IPS DF 4.7 (cell line): ENCODE data around the gene NES.

Experiments
- DNase-seq: peaks from one replicate; pipeline ENCODE4 v3.0.0-alpha.2; 2013; ENCODE audit warnings: low spot score; ENCODE audit errors: extremely low read depth

NES gene

GRCh38 chr1:156664046-156664766 lies 13.0 kb downstream of the NES start:
- no peak for DNase-seq

GRCh38 chr1:156663178-156663577 lies 14.0 kb downstream of the NES start:
- DNase-seq: no peak

- DNase-seq: no peak
Measured at GRCh38 chr1:156662800-156663055, 14.5 kb downstream of the NES start.

GRCh38 chr1:156662005-156662799 lies 15.0 kb downstream of the NES start:
- DNase-seq: no peak

- DNase-seq: no peak
Measured at GRCh38 chr1:156660752-156661112, 16.5 kb downstream of the NES start.

GRCh38 chr1:156659988-156660751 lies 17.0 kb downstream of the NES start:
- no peak for DNase-seq

- DNase-seq: no peak
Measured at GRCh38 chr1:156659661-156659987, 17.6 kb downstream of the NES start.

GRCh38 chr1:156658945-156659574 lies 18.1 kb downstream of the NES start:
- DNase-seq: no peak

- no peak for DNase-seq
Measured at GRCh38 chr1:156658496-156658895, 18.7 kb downstream of the NES start.

- no peak for DNase-seq
Measured at GRCh38 chr1:156657741-156658319, 19.4 kb downstream of the NES start.

- no peak for DNase-seq
Measured at GRCh38 chr1:156656806-156657740, 20.1 kb downstream of the NES start.

- no peak for DNase-seq
Measured at GRCh38 chr1:156655904-156656516, 21.2 kb downstream of the NES start.

GRCh38 chr1:156655151-156655903 lies 21.9 kb downstream of the NES start:
- no peak for DNase-seq

GRCh38 chr1:156654700-156655099 lies 22.5 kb downstream of the NES start:
- no peak for DNase-seq

- no peak for DNase-seq
Measured at GRCh38 chr1:156652992-156653355, 24.2 kb downstream of the NES start.

GRCh38 chr1:156652131-156652991 lies 24.8 kb downstream of the NES start:
- no peak for DNase-seq

- DNase-seq: no peak
Measured at GRCh38 chr1:156648951-156649350, 28.3 kb downstream of the NES start.

GRCh38 chr1:156648496-156648895 lies 28.7 kb downstream of the NES start:
- DNase-seq: no peak

GRCh38 chr1:156647351-156647750 lies 29.9 kb downstream of the NES start:
- no peak for DNase-seq
